AML-193 (cell line): ENCODE results near the gene VTN.
A peak's percentile ranks its signal among the peaks of the same experiment; 100 is the strongest.
"Not testable (repeated sequence)": the region's sequence is repeated elsewhere in the genome, so short reads cannot be mapped to it uniquely, and the experiment has no call there.

ENCODE experiments used
- DNase-seq, 2 experiments: peaks; one replicate each; lab custom pipeline; 2025; lab: John Stamatoyannopoulos, UW

Gene VTN

DNA sequence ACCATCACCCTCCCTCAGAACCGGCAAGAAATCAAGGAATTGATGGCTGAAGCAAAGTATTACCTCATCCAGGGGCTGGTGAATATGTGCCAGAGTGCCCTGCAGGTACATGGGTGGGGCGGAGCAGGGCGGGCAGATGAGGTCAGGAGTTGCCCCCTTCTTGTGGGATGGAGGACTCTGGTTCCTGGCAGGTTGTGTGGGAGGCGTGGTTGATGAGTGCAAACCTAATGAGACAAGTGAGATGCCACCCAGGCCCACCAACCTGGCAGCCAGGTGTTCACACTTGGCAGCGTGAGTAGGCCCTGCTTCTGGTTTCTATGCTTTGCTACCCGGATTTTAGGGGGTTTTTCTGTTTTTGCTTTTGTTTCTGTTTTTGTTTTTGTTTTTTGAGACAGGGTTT lies 29.7 kb downstream of the VTN start:
- no peak for DNase-seq

- DNase-seq: no peak
Measured at GRCh38 chr17:28339431-28339830, 30.7 kb downstream of the VTN start.

- DNase-seq: not testable (repeated sequence)
Measured at GRCh38 chr17:28338769-28339212, 31.3 kb downstream of the VTN start.

GRCh38 chr17:28338056-28338768 lies 31.9 kb downstream of the VTN start:
- no peak for DNase-seq

GRCh38 chr17:28335959-28336871 lies 33.9 kb downstream of the VTN start:
- DNase-seq: no peak

- DNase-seq: peak; percentile 100
Measured at GRCh38 chr17:28335201-28335958, 34.7 kb downstream of the VTN start, which contains the start of the genes IFT20 and TNFAIP1. IFT20 (minus strand) TSS chr17:28335472; CDS start chr17:28331985, 3,487 bp downstream. TNFAIP1 (plus strand) TSS chr17:28335761; CDS start chr17:28339522, 3,761 bp downstream.

GRCh38 chr17:28334666-28335200 lies 35.4 kb downstream of the VTN start:
- DNase-seq: no peak

GRCh38 chr17:28334171-28334570 lies 35.9 kb downstream of the VTN start:
- DNase-seq: peak; percentile 61 to 68

DNA sequence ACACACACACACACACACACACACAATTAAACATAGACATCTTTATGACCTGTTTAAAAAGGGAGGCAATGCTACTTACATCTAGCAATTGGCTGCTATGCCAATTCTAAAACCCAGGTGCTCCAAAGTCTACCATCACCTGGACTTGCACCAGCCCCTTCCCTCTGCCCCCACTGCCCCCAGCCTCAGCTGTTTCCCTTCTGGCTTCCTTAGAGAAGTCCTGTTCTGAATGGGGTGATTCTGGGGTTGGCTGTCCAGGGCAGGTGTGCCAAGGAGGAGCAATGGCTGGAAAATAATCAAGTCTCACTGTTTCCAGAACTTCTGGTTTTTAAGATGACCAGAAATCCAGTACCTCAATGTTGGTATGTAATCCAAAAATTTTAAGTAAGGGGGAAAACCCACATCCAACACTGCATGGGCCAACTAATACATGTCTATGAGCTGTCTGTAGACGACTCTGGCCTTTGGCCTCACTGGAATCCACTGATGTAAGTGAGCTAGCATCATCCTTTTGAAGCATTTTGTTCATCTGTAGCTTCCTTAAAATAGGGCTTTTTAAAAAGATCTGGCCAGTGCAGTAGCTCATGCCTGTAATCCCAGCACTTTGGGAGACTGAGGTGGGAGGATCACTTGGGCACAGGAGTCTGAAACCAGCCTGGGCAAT lies 36.9 kb downstream of the VTN start:
- DNase-seq: no peak

DNA sequence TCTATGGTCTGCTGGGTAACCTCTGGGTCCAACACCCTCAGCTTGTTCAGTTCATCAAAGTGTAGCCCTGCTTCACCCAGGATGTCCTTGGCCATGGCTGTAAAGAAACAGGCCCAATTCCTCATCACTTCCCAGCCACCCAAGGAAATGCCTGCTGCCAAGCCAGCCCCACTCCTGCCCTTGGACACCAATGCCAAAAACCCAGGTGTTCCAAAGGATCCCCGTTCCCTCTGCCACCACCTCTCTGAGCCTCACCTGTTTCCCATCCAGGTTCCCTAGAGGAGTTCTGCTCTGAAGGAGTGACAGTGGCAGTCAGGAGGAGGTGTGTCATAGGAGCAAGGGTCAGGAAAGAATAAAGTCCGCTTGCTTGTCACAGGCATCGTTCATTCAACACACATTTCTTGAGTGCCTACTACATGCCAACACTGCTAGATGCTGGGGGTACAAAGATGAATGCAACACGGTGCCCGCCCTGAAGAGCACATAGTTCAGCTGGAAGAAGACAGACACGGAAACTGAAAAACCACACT lies 38.2 kb downstream of the VTN start:
- DNase-seq: no peak

- no peak for DNase-seq
Measured at GRCh38 chr17:28330671-28331070, 39.4 kb downstream of the VTN start.

DNA sequence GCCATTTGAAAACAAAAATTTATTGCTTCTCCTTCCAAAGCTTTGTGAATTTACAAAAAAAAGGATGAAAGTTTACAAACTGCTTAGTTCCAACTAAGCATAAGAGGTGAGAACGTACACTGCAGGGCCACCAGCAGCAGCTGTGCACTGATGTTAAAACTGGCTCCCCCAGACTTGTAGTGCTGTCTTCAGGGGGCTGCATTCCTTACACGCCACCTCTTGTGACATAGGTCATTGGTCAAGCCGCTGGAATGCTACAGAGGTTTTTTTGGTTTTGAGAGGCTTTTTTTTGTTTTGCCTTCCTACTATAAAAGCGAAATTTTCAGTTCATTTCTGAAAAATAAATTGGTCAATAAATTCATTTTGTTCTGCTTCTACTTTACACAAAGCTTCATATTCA lies 41.8 kb downstream of the VTN start:
- no peak for DNase-seq

DNA sequence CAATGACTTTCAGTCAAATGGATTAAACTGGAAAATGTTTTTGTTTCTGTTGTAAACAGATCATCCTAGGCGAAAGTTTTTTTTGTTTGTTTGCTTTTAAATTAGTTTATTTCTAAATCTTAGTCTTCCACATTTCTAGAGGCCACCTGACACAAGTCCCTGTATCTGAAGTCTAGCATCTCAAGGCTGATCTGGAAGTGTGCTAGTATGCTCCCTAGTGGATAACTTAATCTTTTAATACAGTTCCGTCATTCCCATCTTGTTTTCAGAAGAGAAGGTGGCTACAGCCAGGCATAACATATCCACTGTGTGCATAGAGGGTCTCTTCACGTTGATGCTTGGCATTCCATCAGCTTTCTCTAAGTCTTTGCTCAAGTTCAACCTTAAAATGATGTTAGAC lies 42.4 kb downstream of the VTN start:
- no peak for DNase-seq

DNA sequence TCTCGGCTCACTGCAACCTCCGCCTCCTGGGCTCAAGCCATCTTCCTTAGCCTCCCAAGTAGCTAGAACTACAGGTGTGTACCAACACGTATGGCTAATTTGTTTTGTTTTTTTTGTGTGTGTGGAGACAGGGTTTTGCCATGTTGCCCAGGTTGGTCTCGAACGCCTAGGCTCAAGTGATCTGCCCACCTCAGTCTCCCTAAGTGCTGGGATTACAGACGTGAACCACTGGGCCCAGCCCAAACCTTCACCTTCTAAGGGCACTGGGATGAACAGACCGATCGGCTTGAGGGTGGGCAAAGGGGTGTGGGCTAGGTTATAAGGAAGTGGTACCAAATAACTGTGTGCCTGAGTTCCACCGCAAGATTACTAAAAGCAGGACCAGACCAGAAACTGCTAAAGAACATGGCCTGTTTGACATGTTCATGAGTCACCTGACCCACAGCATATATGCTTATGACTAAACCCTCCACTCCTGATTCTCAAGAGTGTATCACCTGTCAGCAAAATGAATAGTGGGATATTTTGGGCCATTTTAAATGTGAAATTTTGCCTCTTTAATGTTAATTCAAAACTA lies 43.0 kb downstream of the VTN start:
- DNase-seq: no peak

GRCh38 chr17:28326114-28326513 lies 44.0 kb downstream of the VTN start:
- DNase-seq: no peak

DNA sequence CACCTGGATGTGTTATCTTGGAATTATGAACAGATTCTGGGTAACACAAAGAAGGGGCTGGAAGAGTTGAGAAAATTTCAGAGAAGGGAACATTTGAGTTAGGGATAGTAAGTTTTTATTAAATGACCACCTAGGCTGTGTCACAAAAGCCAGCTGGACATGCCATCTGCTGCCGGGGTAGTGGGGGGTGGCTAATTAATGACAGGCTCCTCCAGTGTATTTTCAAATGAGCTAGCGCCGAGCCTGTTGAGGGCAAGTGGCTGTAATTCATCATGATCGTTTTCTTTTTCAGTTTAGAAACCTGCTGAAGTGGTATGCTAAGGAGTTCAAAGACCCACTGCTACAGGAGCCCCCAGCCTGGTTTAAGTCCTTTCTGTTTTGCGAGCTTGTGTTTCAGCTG lies 44.9 kb downstream of the VTN start:
- DNase-seq: no peak

DNA sequence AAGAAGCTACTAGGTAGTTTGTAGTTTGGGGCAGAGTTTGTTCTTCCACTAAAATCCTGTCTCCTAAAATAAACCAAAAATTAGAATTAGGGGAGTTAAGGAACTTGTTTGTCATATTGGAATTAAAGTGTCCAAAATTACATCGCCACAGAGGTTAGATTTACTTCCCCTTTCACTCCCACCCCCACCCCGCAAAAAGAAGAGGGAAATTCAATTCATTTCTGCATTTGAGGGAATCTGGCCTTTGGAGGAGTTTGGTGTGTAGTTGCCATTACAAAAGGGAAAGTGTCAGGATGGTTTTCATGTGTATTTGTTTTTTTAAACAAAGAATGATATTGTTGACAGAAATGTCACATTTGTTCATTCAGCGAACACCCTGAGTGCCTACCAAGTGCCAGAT lies 45.3 kb downstream of the VTN start:
- DNase-seq: peak; percentile 12 to 21

GRCh38 chr17:28324267-28324745 lies 45.8 kb downstream of the VTN start:
- DNase-seq: no peak

DNA sequence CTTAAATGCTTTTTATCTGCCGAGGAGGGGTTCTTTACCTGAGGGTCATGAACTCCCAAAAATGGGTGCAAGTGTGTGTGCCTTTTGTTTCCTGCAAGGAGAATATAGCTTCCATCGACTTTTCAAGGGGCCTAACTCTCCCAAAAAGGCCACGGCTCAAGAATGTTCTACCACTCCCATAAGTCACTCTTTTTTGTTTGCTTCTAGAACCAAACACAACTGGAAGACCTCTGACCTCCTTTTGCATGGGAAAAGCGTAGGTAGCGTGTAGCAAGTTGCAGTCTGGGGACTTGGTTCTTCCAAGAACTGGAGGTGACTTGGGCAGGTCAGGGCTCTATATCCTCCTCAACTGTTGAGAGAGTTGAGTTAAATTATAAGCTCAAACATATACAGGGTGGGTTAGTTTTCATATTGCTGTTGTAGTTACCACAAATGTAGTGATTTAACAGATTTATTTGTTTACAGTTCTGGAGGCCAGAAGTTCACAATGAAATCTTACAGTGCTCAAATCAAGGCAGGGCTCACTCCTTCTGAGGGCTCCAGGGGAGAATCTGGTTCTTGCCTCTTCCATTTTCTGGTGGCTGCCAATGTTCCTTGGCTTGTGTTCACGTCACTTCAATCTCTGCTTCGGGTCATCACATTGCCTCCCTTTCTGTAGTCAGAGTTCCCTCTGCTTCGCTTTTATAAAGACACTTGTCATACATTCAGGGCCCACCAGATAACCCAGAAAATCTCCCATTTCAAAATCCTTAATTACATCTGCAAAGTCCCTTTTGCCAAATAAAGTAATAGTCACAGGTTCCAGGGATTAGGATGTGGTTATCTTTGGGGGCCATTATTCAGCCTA lies 49.7 kb downstream of the VTN start:
- no peak for DNase-seq

GRCh38 chr17:28319598-28319935 lies 50.5 kb downstream of the VTN start:
- DNase-seq: peak in 1 of 2 experiments; percentile 20
